ENCODE measurements around the gene ASCL3.

DNA sequence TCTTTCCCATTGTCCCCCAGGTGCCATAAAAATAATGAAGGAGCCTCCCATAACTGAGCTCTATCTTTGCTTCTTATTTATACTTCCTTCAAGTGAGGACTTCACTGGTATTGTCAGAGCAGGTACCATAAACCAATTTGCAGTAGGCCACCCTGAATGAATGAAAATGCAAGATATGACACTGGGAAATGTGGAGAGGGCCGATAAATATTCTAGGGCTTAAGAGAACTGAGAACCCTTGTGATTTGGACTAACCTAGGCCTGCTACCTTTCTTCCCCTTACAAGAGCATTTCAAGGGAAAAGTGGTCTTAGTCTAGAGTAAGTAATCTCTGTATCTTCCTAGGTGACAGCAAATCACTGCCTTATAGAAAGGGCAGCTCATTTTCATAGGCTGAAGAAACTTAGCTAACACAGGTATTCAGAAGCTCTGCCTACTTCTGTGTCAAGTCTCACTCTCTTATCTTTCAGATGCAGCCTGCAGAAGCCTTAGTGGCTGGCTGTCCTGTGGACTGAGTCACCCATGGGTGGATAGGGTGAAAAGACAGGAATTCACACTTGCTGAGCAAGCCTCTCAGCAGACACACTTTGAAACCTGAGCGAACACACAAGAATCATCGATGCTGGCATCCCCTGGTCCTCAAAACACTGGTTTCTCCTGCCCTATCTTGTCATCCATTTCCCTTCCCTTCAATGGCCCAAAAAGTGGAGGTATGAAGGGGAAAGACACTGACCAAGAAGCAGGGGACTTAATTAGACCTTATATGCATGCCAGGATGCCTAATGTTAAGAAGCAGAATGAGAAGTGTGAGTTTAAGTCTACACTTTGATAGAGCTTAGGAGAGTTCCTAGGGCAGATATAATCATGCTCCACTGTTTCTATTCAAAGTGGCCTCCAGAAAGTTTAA is 45.8 kb upstream of the ASCL3 start:
- TF ChIP-seq CHD1 (IDR thresholded peaks at IDR 0.05; ENCODE audit: low read depth, low read length) (no peak), POLR2A (IDR thresholded peaks at IDR 0.05; ENCODE audit: low read depth, low read length) (no peak), NFIC (IDR thresholded peaks at IDR 0.05; ENCODE audit: low read depth, low read length) (no peak), RFX5 (IDR thresholded peaks at IDR 0.05; ENCODE audit: low read depth, low read length) (no peak), POU2F2 (IDR thresholded peaks at IDR 0.05; ENCODE audit: borderline replicate concordance, low read depth, low read length) (no peak), SP1 (IDR thresholded peaks at IDR 0.05; ENCODE audit: low read depth, low read length) (no peak), NBN (IDR thresholded peaks at IDR 0.05) (no peak), CREM (IDR thresholded peaks at IDR 0.05; ENCODE audit: low read depth) (no peak), ZNF24 (IDR thresholded peaks at IDR 0.05) (no peak), TCF3 (IDR thresholded peaks at IDR 0.05; ENCODE audit: borderline replicate concordance, insufficient read depth, low read depth, low read length) (no peak)
- TF ChIP-seq, protein P1, sequence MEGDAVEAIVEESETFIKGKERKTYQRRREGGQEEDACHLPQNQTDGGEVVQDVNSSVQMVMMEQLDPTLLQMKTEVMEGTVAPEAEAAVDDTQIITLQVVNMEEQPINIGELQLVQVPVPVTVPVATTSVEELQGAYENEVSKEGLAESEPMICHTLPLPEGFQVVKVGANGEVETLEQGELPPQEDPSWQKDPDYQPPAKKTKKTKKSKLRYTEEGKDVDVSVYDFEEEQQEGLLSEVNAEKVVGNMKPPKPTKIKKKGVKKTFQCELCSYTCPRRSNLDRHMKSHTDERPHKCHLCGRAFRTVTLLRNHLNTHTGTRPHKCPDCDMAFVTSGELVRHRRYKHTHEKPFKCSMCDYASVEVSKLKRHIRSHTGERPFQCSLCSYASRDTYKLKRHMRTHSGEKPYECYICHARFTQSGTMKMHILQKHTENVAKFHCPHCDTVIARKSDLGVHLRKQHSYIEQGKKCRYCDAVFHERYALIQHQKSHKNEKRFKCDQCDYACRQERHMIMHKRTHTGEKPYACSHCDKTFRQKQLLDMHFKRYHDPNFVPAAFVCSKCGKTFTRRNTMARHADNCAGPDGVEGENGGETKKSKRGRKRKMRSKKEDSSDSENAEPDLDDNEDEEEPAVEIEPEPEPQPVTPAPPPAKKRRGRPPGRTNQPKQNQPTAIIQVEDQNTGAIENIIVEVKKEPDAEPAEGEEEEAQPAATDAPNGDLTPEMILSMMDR (IDR thresholded peaks at IDR 0.05 in 2 of 3, conservative IDR thresholded peaks at IDR 0.05 in 1 of 3; ENCODE audit: control insufficient read depth in 2 of 3, extremely low read depth in 1 of 3, insufficient read depth in 1 of 3, low read depth in 3 of 3, low read length in 3 of 3), result no peak
